T-helper 2 cell (primary cell): ENCODE measurements around the gene FAM72B.
"Not testable (repeated sequence)": the region's sequence is repeated elsewhere in the genome, so short reads cannot be mapped to it uniquely, and the experiment has no call there.

ENCODE experiments used
- DNase-seq, 5 experiments: peaks; one replicate each; pipeline versions ENCODE4 v3.0.0 to v3.0.0-alpha.2; 2012 to 2022

The FAM72B gene

GRCh38 chr1:121148489-121149190 is 35.5 kb downstream of the FAM72B start:
- not testable (repeated sequence) for DNase-seq

DNA sequence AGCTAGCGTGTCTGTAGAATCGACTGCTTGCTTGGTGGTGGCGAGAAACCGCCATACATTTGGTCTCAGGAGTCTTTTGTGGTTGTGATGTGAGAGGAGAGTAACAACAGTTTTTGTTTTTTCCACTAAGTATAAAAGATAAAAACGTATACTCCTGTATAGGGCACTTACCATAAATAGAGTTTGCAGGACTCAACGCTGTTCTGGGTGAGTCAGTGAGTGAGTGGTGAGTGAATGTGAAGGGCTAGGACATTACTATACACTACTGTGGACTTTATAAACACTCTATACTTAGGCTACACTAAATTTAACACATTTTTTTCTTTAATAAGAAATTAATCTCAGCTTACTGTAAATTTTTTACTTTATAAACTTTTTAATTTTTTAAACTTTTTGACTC is 43.7 kb downstream of the FAM72B start:
- DNase-seq, result not testable (repeated sequence)

DNA sequence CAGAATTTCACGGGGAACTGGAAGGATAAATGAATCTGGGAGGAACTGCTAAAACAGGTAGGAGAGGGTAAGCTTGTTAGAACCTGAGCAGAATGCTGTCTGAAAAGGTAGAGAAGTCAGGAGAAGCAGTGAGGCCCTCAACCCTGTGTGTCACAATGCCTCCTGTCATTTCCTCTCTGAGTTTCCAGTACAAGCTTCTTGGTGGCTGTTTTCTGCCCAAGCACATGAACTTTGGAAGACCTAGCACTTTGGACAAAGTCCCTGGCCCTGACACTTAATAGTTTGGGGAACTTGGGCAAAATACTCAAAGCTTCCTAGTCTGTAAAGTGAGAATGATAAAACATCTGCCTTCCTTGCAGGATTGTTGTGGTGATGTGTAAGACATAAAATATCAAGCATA is 52.6 kb downstream of the FAM72B start:
- DNase-seq, result not testable (repeated sequence)

DNA sequence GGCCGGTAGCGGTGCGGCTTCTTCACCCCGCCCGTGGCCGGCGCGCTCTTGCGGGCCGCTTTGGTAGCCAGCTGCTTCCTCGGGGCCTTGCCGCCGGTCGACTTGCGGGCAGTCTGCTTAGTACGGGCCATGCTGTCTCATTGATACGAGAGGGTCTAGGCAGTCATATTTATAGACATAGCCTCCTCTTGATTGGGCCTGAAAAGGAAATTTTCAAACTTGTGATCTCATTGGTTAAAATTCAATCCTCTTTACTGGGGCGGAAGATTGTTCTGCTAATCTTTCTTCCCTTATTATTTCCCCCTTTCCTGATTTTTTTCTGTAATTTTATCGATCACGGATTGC is 65.7 kb downstream of the FAM72B start:
- DNase-seq, result not testable (repeated sequence)
